ENCODE results near the gene TDRD1.

The TDRD1 gene

GRCh38 chr10:114250236-114250635 is 71.1 kb downstream of the TDRD1 start:
- TF ChIP-seq TOX (CRISPR knock-in tag; IDR thresholded peaks at IDR 0.05; ENCODE audit: borderline replicate concordance) = no peak
- TF ChIP-seq, protein P1, sequence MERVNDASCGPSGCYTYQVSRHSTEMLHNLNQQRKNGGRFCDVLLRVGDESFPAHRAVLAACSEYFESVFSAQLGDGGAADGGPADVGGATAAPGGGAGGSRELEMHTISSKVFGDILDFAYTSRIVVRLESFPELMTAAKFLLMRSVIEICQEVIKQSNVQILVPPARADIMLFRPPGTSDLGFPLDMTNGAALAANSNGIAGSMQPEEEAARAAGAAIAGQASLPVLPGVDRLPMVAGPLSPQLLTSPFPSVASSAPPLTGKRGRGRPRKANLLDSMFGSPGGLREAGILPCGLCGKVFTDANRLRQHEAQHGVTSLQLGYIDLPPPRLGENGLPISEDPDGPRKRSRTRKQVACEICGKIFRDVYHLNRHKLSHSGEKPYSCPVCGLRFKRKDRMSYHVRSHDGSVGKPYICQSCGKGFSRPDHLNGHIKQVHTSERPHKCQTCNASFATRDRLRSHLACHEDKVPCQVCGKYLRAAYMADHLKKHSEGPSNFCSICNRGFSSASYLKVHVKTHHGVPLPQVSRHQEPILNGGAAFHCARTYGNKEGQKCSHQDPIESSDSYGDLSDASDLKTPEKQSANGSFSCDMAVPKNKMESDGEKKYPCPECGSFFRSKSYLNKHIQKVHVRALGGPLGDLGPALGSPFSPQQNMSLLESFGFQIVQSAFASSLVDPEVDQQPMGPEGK (CRISPR knock-in tag; IDR thresholded peaks at IDR 0.05; ENCODE audit: borderline replicate concordance) = no peak
- TF ChIP-seq RARB (CRISPR knock-in tag; IDR thresholded peaks at IDR 0.05) = no peak
- no peak for TF ChIP-seq BACH2 (CRISPR knock-in tag; IDR thresholded peaks at IDR 0.05; ENCODE audit: borderline replicate concordance)
- TF ChIP-seq, protein P2, sequence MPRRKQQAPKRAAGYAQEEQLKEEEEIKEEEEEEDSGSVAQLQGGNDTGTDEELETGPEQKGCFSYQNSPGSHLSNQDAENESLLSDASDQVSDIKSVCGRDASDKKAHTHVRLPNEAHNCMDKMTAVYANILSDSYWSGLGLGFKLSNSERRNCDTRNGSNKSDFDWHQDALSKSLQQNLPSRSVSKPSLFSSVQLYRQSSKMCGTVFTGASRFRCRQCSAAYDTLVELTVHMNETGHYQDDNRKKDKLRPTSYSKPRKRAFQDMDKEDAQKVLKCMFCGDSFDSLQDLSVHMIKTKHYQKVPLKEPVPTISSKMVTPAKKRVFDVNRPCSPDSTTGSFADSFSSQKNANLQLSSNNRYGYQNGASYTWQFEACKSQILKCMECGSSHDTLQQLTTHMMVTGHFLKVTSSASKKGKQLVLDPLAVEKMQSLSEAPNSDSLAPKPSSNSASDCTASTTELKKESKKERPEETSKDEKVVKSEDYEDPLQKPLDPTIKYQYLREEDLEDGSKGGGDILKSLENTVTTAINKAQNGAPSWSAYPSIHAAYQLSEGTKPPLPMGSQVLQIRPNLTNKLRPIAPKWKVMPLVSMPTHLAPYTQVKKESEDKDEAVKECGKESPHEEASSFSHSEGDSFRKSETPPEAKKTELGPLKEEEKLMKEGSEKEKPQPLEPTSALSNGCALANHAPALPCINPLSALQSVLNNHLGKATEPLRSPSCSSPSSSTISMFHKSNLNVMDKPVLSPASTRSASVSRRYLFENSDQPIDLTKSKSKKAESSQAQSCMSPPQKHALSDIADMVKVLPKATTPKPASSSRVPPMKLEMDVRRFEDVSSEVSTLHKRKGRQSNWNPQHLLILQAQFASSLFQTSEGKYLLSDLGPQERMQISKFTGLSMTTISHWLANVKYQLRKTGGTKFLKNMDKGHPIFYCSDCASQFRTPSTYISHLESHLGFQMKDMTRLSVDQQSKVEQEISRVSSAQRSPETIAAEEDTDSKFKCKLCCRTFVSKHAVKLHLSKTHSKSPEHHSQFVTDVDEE (CRISPR knock-in tag; IDR thresholded peaks at IDR 0.05) = no peak
- TF ChIP-seq ESRRG (CRISPR knock-in tag; IDR thresholded peaks at IDR 0.05) = no peak
- no peak for TF ChIP-seq CSRNP3 (CRISPR knock-in tag; IDR thresholded peaks at IDR 0.05)
- TF ChIP-seq GLIS3 (CRISPR knock-in tag; IDR thresholded peaks at IDR 0.05) = no peak
- TF ChIP-seq SNAI2 (CRISPR knock-in tag; IDR thresholded peaks at IDR 0.05) = no peak
- TF ChIP-seq, protein P3, sequence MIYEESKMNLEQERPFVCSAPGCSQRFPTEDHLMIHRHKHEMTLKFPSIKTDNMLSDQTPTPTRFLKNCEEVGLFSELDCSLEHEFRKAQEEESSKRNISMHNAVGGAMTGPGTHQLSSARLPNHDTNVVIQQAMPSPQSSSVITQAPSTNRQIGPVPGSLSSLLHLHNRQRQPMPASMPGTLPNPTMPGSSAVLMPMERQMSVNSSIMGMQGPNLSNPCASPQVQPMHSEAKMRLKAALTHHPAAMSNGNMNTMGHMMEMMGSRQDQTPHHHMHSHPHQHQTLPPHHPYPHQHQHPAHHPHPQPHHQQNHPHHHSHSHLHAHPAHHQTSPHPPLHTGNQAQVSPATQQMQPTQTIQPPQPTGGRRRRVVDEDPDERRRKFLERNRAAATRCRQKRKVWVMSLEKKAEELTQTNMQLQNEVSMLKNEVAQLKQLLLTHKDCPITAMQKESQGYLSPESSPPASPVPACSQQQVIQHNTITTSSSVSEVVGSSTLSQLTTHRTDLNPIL (CRISPR knock-in tag; IDR thresholded peaks at IDR 0.05; ENCODE audit: low read depth) = no peak
- TF ChIP-seq ZFP3 (CRISPR knock-in tag; IDR thresholded peaks at IDR 0.05) = no peak
- no peak for TF ChIP-seq OSR1 (CRISPR knock-in tag; IDR thresholded peaks at IDR 0.05)
- no peak for TF ChIP-seq PPARA (CRISPR knock-in tag; IDR thresholded peaks at IDR 0.05; ENCODE audit: borderline replicate concordance)
- TF ChIP-seq ISL1 (CRISPR knock-in tag; IDR thresholded peaks at IDR 0.05) = no peak
- TF ChIP-seq ZFP30 (CRISPR knock-in tag; IDR thresholded peaks at IDR 0.05) = no peak
- no peak for TF ChIP-seq TCF4 (CRISPR knock-in tag; IDR thresholded peaks at IDR 0.05; ENCODE audit: borderline replicate concordance)
- no peak for TF ChIP-seq ZNF8 (CRISPR knock-in tag; IDR thresholded peaks at IDR 0.05)
- no peak for TF ChIP-seq ZC3H10 (CRISPR knock-in tag; IDR thresholded peaks at IDR 0.05)
- no peak for TF ChIP-seq CSDC2 (CRISPR knock-in tag; IDR thresholded peaks at IDR 0.05)
- TF ChIP-seq, protein P4, sequence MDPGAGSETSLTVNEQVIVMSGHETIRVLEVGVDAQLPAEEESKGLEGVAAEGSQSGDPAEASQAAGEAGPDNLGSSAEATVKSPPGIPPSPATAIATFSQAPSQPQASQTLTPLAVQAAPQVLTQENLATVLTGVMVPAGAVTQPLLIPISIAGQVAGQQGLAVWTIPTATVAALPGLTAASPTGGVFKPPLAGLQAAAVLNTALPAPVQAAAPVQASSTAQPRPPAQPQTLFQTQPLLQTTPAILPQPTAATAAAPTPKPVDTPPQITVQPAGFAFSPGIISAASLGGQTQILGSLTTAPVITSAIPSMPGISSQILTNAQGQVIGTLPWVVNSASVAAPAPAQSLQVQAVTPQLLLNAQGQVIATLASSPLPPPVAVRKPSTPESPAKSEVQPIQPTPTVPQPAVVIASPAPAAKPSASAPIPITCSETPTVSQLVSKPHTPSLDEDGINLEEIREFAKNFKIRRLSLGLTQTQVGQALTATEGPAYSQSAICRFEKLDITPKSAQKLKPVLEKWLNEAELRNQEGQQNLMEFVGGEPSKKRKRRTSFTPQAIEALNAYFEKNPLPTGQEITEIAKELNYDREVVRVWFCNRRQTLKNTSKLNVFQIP (CRISPR knock-in tag; IDR thresholded peaks at IDR 0.05; ENCODE audit: borderline replicate concordance, low read depth) = no peak
- no peak for ATAC-seq

- ATAC-seq = no peak
- TF ChIP-seq ISL1 (CRISPR knock-in tag; IDR thresholded peaks at IDR 0.05) (no peak), ZFP3 (CRISPR knock-in tag; IDR thresholded peaks at IDR 0.05) (no peak), TCF4 (CRISPR knock-in tag; IDR thresholded peaks at IDR 0.05; ENCODE audit: borderline replicate concordance) (no peak), ZC3H10 (CRISPR knock-in tag; IDR thresholded peaks at IDR 0.05) (no peak), ESRRG (CRISPR knock-in tag; IDR thresholded peaks at IDR 0.05) (no peak)
- TF ChIP-seq, protein P1 (CRISPR knock-in tag; IDR thresholded peaks at IDR 0.05; ENCODE audit: borderline replicate concordance) = no peak
- TF ChIP-seq, protein P3 (CRISPR knock-in tag; IDR thresholded peaks at IDR 0.05; ENCODE audit: low read depth) = no peak
Observed at GRCh38 chr10:114250716-114251115, 71.6 kb downstream of the TDRD1 start.

Data from SK-N-SH treated with all-trans-retinoic acid at 6 μM for 48 hours (cell line).